ENCODE results near the gene SPATA17.

DNA sequence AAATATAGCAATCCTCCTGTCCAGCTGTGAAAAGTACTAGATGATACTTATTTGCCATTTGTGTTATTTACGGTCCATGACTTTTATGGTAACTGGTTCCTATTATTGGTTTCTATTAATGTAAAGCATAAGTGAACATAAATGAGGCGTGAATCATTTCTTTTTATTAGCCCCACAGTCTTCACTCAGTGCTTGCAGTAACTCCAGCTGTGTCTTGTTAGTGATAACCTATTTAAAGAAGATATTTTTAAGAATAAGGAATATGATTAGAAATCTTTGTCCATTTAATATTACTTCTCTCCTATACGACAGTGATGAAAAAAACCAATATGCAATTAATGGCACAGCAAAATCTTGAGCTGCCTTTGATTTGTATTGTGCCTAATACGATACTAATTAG, 149.9 kb downstream of the SPATA17 start:
- TF ChIP-seq, protein P1, sequence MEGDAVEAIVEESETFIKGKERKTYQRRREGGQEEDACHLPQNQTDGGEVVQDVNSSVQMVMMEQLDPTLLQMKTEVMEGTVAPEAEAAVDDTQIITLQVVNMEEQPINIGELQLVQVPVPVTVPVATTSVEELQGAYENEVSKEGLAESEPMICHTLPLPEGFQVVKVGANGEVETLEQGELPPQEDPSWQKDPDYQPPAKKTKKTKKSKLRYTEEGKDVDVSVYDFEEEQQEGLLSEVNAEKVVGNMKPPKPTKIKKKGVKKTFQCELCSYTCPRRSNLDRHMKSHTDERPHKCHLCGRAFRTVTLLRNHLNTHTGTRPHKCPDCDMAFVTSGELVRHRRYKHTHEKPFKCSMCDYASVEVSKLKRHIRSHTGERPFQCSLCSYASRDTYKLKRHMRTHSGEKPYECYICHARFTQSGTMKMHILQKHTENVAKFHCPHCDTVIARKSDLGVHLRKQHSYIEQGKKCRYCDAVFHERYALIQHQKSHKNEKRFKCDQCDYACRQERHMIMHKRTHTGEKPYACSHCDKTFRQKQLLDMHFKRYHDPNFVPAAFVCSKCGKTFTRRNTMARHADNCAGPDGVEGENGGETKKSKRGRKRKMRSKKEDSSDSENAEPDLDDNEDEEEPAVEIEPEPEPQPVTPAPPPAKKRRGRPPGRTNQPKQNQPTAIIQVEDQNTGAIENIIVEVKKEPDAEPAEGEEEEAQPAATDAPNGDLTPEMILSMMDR (IDR thresholded peaks at IDR 0.05; ENCODE audit: poor library complexity): no peak
- TF ChIP-seq EZH2 (IDR thresholded peaks at IDR 0.05; ENCODE audit: borderline replicate concordance): no peak
- no peak for TF ChIP-seq EZH2phosphoT487 (IDR thresholded peaks at IDR 0.05; ENCODE audit: low read depth, severe bottlenecking, unreplicated experiment)

Measured in hepatocyte (in vitro differentiated cells).